NAMALWA (cell line): ENCODE data around the gene FBXO28.

Experiments used
- DNase-seq: peaks from one replicate; pipeline ENCODE4 v3.0.0-alpha.2; 2015; ENCODE audit warnings: low spot score

FBXO28 gene

GRCh38 chr1:224159541-224159940 lies 45.6 kb downstream of the FBXO28 start:
- DNase-seq = no peak

GRCh38 chr1:224160171-224160682 lies 46.3 kb downstream of the FBXO28 start:
- DNase-seq = no peak

GRCh38 chr1:224162768-224163167 lies 48.9 kb downstream of the FBXO28 start:
- no peak for DNase-seq

GRCh38 chr1:224163311-224163710 lies 49.4 kb downstream of the FBXO28 start:
- DNase-seq = no peak

- peak; percentile 28 for DNase-seq
Observed at GRCh38 chr1:224168859-224169380, 55.0 kb downstream of the FBXO28 start.

- DNase-seq = no peak
Observed at GRCh38 chr1:224169718-224170270, 55.9 kb downstream of the FBXO28 start.

GRCh38 chr1:224170343-224170742 lies 56.4 kb downstream of the FBXO28 start:
- no peak for DNase-seq

GRCh38 chr1:224170748-224171478 lies 57.0 kb downstream of the FBXO28 start:
- DNase-seq = peak; percentile 62

GRCh38 chr1:224172229-224172628 lies 58.3 kb downstream of the FBXO28 start:
- no peak for DNase-seq

GRCh38 chr1:224173523-224173922 lies 59.6 kb downstream of the FBXO28 start:
- DNase-seq = no peak

- DNase-seq = no peak
Observed at GRCh38 chr1:224175617-224176016, 61.7 kb downstream of the FBXO28 start.

- no peak for DNase-seq
Observed at GRCh38 chr1:224177356-224177999, 63.6 kb downstream of the FBXO28 start.

GRCh38 chr1:224178894-224179293 lies 65.0 kb downstream of the FBXO28 start:
- no peak for DNase-seq

GRCh38 chr1:224180783-224181452 lies 67.0 kb downstream of the FBXO28 start:
- no peak for DNase-seq

GRCh38 chr1:224181453-224181810 lies 67.5 kb downstream of the FBXO28 start:
- no peak for DNase-seq

- DNase-seq = no peak
Observed at GRCh38 chr1:224182057-224182865, 68.3 kb downstream of the FBXO28 start.

- DNase-seq = peak; percentile 92
Observed at GRCh38 chr1:224182866-224183590, 69.1 kb downstream of the FBXO28 start, which contains the start of gene DEGS1. DEGS1 (plus strand) TSS chr1:224183240; CDS start chr1:224183337, 97 bp downstream.

- peak; percentile 65 for DNase-seq
Observed at GRCh38 chr1:224183591-224184312, 69.8 kb downstream of the FBXO28 start.

GRCh38 chr1:224185208-224185607 lies 71.3 kb downstream of the FBXO28 start:
- DNase-seq = no peak

- DNase-seq = no peak
Observed at GRCh38 chr1:224188286-224188685, 74.4 kb downstream of the FBXO28 start.
